Hepatocyte (in vitro differentiated cells): ENCODE measurements around the gene HMGXB3. TPM values are rescaled to one million over a fixed set of nuclear protein-coding genes. Genes with fewer than 3 reads are reported as not detected.
"Not testable (repeated sequence)": the region's sequence is repeated elsewhere in the genome, so short reads cannot be mapped to it uniquely, and the experiment has no call there.

Experiments
- DNase-seq: peaks from one replicate; pipeline ENCODE4 v3.0.0-alpha.2; 2016; ENCODE audit warnings: low spot score
- H2AFZ ChIP-seq: fragments of 200-600 bp; sonication (generic); 2 replicates; pipeline ENCODE4 v1.6.0; 2016; ENCODE audit warnings: antibody characterized with exemption, mild to moderate bottlenecking
- H3K27ac ChIP-seq: fragments of 200-600 bp; sonication (generic); 2 replicates; pipeline ENCODE4 v1.5.1; 2016; ENCODE audit warnings: mild to moderate bottlenecking
- H3K27me3 ChIP-seq: fragments of 200-600 bp; sonication (generic); 2 replicates; pipeline ENCODE4 v1.6.1; 2016
- H3K36me3 ChIP-seq: fragments of 200-600 bp; sonication (generic); replicated peaks from 2 replicates; pipeline ENCODE4 v1.5.1; 2016; ENCODE audit warnings: low read depth; ENCODE audit not compliant: insufficient read depth
- H3K4me1 ChIP-seq: fragments of 200-600 bp; sonication (generic); 2 replicates; pipeline ENCODE4 v1.5.1; 2016; ENCODE audit warnings: mild to moderate bottlenecking, moderate library complexity; ENCODE audit not compliant: insufficient read depth
- H3K4me2 ChIP-seq: fragments of 200-600 bp; sonication (generic); 2 replicates; pipeline ENCODE4 v1.6.0; 2016
- H3K4me3 ChIP-seq: fragments of 200-600 bp; sonication (generic); 2 replicates; pipeline ENCODE4 v1.5.1; 2016; ENCODE audit warnings: mild to moderate bottlenecking
- H3K79me2 ChIP-seq: fragments of 200-600 bp; sonication (generic); 2 replicates; pipeline ENCODE4 v1.6.0; 2017; ENCODE audit warnings: mild to moderate bottlenecking
- H3K9me2 ChIP-seq: fragments of 200-600 bp; sonication (generic); replicated peaks from 2 replicates; pipeline ENCODE4 v1.6.0; 2017; ENCODE audit warnings: mild to moderate bottlenecking; ENCODE audit not compliant: insufficient read depth
- H3K9me3 ChIP-seq: fragments of 200-600 bp; sonication (generic); 2 replicates; pipeline ENCODE4 v1.5.1; 2016; ENCODE audit warnings: low read depth, mild to moderate bottlenecking
- H4K20me1 ChIP-seq: fragments of 200-600 bp; sonication (generic); 2 replicates; pipeline ENCODE4 v1.6.0; 2016; ENCODE audit warnings: mild to moderate bottlenecking; ENCODE audit not compliant: insufficient read depth, poor library complexity, severe bottlenecking
- CTCF ChIP-seq: fragments of 200-600 bp; sonication (generic); IDR thresholded peaks from 2 replicates; pipeline ENCODE4 v1.5.1; 2016; ENCODE audit warnings: antibody characterized with exemption, mild to moderate bottlenecking; ENCODE audit not compliant: poor library complexity
- EZH2 ChIP-seq: fragments of 200-600 bp; sonication (generic); IDR thresholded peaks from 2 replicates; pipeline ENCODE4 v1.6.1; 2016; ENCODE audit warnings: antibody characterized with exemption, mild to moderate bottlenecking, borderline replicate concordance
- EZH2phosphoT487 ChIP-seq: fragments of 200-600 bp; sonication (generic); IDR thresholded peaks from one replicate; pipeline ENCODE4 v1.6.1; 2018; ENCODE audit warnings: antibody characterized with exemption, mild to moderate bottlenecking, low read depth, moderate library complexity; ENCODE audit not compliant: unreplicated experiment, severe bottlenecking
- WGBS: methylation state at CpG from one replicate; pipeline ENCODE4 v1.1.6; 2016; ENCODE audit warnings: low lambda C conversion rate; ENCODE audit errors: missing lambda C conversion rate; 5-methylcytosine and 5-hydroxymethylcytosine counted together
- polyA plus RNA-seq: library from polyadenylated mRNA; unstranded; fragments of >200 nt; fragmentation: Nextera tagmentation; extraction: Ambion mirVana; gene quantifications from 2 replicates; pipeline ENCODE4 v1.2.1, GENCODE V29; 2016
- total RNA-seq: library from RNA; depleted of rRNA; stranded (reverse); fragments of >200 nt; gene quantifications from 2 replicates; pipeline ENCODE4 v1.2.3, GENCODE V29; 2014

HMGXB3 gene
- total and polyA plus RNA-seq, 2 experiments from 2014 or later, result 24.6 to 47.5 TPM

GRCh38 chr5:150046031-150046430, 45.5 kb downstream of the HMGXB3 start:
- H3K4me3 ChIP-seq, result no peak overlapping the region
- no peaks in the 10 kb centered on the region for H3K36me3 ChIP-seq
- 97% methylated on average over 6 of the region's 6 CpGs for WGBS
- H3K4me2 ChIP-seq, result no peak overlapping the region
- H2AFZ ChIP-seq, result no peak overlapping the region
- no peaks in the 10 kb centered on the region for H3K27me3 ChIP-seq
- peaks cover 13% of the 10 kb centered on the region for H3K4me1 ChIP-seq
- H3K9me2 ChIP-seq, result no peaks in the 10 kb centered on the region
- no peak overlapping the region for H3K27ac ChIP-seq
- TF ChIP-seq EZH2 (no peak), EZH2phosphoT487 (no peak), CTCF (no peak)
- no peaks in the 10 kb centered on the region for H4K20me1 ChIP-seq
- no peaks in the 10 kb centered on the region for H3K9me3 ChIP-seq
- no peaks in the 10 kb centered on the region for H3K79me2 ChIP-seq
- DNase-seq, result no peak

- H3K27ac ChIP-seq, H4K20me1 ChIP-seq, H3K4me1 ChIP-seq, H3K4me2 ChIP-seq, H3K9me3 ChIP-seq, H3K36me3 ChIP-seq, DNase-seq, H3K9me2 ChIP-seq, H3K4me3 ChIP-seq, H2AFZ ChIP-seq, H3K79me2 ChIP-seq, H3K27me3 ChIP-seq: not testable (repeated sequence)
- 96% methylated on average over 14 of the region's 14 CpGs for WGBS
These were observed 49.8 kb downstream of the HMGXB3 start for GRCh38 chr5:150050172-150050811.

GRCh38 chr5:150051657-150052195, 51.2 kb downstream of the HMGXB3 start:
- H3K4me2 ChIP-seq, result no peak overlapping the region
- TF ChIP-seq EZH2 (no peak), EZH2phosphoT487 (no peak)
- H3K4me3 ChIP-seq, result no peak overlapping the region
- no peak overlapping the region for H2AFZ ChIP-seq
- no peaks in the 10 kb centered on the region for H3K36me3 ChIP-seq
- no peaks in the 10 kb centered on the region for H3K9me2 ChIP-seq
- no peaks in the 10 kb centered on the region for H3K4me1 ChIP-seq
- no peak for DNase-seq
- no peak overlapping the region for H3K27ac ChIP-seq
- no peaks in the 10 kb centered on the region for H4K20me1 ChIP-seq
- H3K79me2 ChIP-seq, result no peaks in the 10 kb centered on the region
- H3K27me3 ChIP-seq, result no peaks in the 10 kb centered on the region
- no peaks in the 10 kb centered on the region for H3K9me3 ChIP-seq
- 92% methylated on average over 18 of the region's 18 CpGs for WGBS

- WGBS, result 90% methylated on average over 6 of the region's 6 CpGs
- no peaks in the 10 kb centered on the region for H3K9me3 ChIP-seq
- no peak overlapping the region for H2AFZ ChIP-seq
- H3K4me1 ChIP-seq, result no peaks in the 10 kb centered on the region
- no peaks in the 10 kb centered on the region for H3K9me2 ChIP-seq
- H3K4me2 ChIP-seq, result no peak overlapping the region
- H3K36me3 ChIP-seq, result no peaks in the 10 kb centered on the region
- TF ChIP-seq EZH2 (no peak), EZH2phosphoT487 (no peak), CTCF (no peak)
- H3K4me3 ChIP-seq, result no peak overlapping the region
- H3K27ac ChIP-seq, result no peak overlapping the region
- DNase-seq, result no peak
- no peaks in the 10 kb centered on the region for H3K79me2 ChIP-seq
- H4K20me1 ChIP-seq, result no peaks in the 10 kb centered on the region
- H3K27me3 ChIP-seq, result no peaks in the 10 kb centered on the region
These were observed 51.9 kb downstream of the HMGXB3 start for GRCh38 chr5:150052226-150052955.
